Heart left ventricle (tissue), 16 donors: ENCODE measurements around the gene C19orf38. TPM values are rescaled to one million over a fixed set of nuclear protein-coding genes. Genes with fewer than 3 reads are reported as not detected.
A peak's percentile ranks its signal among the peaks of the same experiment; 100 is the strongest.
"Not testable (repeated sequence)": the region's sequence is repeated elsewhere in the genome, so short reads cannot be mapped to it uniquely, and the experiment has no call there.

ENCODE experiments used
- ATAC-seq, 4 donors: fragments of 200-7000 bp; cut with Tn5 transposase; one replicate each; pipeline ENCODE4 v1.9.1; 2020 to 2022; ENCODE audit warnings: moderate library complexity in 4 of 4, mild to moderate bottlenecking in 3 of 4, moderate number of reproducible peaks in 1 of 4
- DNase-seq, 5 donors: peaks; one replicate each; pipeline ENCODE4 v3.0.0-alpha.2; 2020
- H3K27ac ChIP-seq, 12 donors: fragments of 200-600 bp; sonication (generic) in 4 of 12; one replicate each; pipeline versions ENCODE4 v1.5.0 to v1.8.0; 2016 to 2022; ENCODE audit warnings: mild to moderate bottlenecking in 2 of 12
- H3K27me3 ChIP-seq, 9 donors: fragments of 200-600 bp; sonication (generic) in 2 of 9; one replicate each; pipeline versions ENCODE4 v1.5.1 to v1.8.0; 2016 to 2022; ENCODE audit warnings: mild to moderate bottlenecking in 3 of 9
- H3K36me3 ChIP-seq, 9 donors: fragments of 200-600 bp; sonication (generic) in 2 of 9; one replicate each; pipeline versions ENCODE4 v1.5.0 to v1.8.0; 2018 to 2022; ENCODE audit warnings: mild to moderate bottlenecking in 2 of 9
- H3K4me1 ChIP-seq, 12 donors: fragments of 200-600 bp; sonication (generic) in 4 of 12; one replicate each; pipeline versions ENCODE4 v1.5.0 to v1.8.0; 2016 to 2022; ENCODE audit warnings: mild to moderate bottlenecking in 3 of 12
- H3K4me3 ChIP-seq, 12 donors: fragments of 200-600 bp; sonication (generic) in 4 of 12; one replicate each; pipeline versions ENCODE4 v1.5.0 to v1.8.0; 2017 to 2022; ENCODE audit warnings: mild to moderate bottlenecking in 9 of 12, moderate library complexity in 4 of 12
- H3K9me3 ChIP-seq, 12 donors: fragments of 200-600 bp; sonication (generic) in 4 of 12; one replicate each; pipeline versions ENCODE4 v1.5.0 to v1.8.0; 2016 to 2022; ENCODE audit warnings: mild to moderate bottlenecking in 1 of 12
- CTCF ChIP-seq, 12 donors: fragments of 200-600 bp; sonication (generic) in 4 of 12; IDR thresholded peaks; one replicate each; pipeline versions ENCODE4 v1.5.0 to v1.8.0; 2018 to 2022; ENCODE audit warnings: antibody characterized with exemption in 12 of 12, mild to moderate bottlenecking in 5 of 12
- POLR2A ChIP-seq, 2 donors: fragments of 450-650 bp; IDR thresholded peaks; one replicate each; pipeline ENCODE4 v1.6.1; 2017; ENCODE audit warnings: antibody characterized with exemption in 2 of 2, mild to moderate bottlenecking in 2 of 2, moderate library complexity in 2 of 2
- WGBS, 4 donors: extraction: QIAGEN DNeasy Blood & Tissue Kit in 2 of 4; methylation state at CpG; one replicate each; pipeline versions ENCODE4 v1.1.5 to v1.1.7; 2013 to 2018; 5-methylcytosine and 5-hydroxymethylcytosine counted together
- intact Hi-C, 10 donors: fragments of 100-400 bp; cut with DNase I; formaldehyde crosslinking; loops; one replicate each; pipeline versions ENCODE4 v1.11.1 to v1.14.2; 2022
- polyA plus RNA-seq, 2 donors: library from polyadenylated mRNA; stranded (reverse); fragments of 200-250 nt; gene quantifications; one replicate each; pipeline ENCODE4 v1.2.3, GENCODE V29; 2013
- total RNA-seq, 9 donors: library from RNA; depleted of rRNA in 2 of 9; stranded (reverse); fragments of >200 nt in 2 of 9; fragmentation: NEBNext Ultra II Directional in 3 of 9; extraction: Animal tissue kit (Norgen Biotek cat#: 25700) in 3 of 9; gene quantifications; one replicate each; pipeline versions ENCODE4 v1.1.0 to v1.2.4, GENCODE V29; 2016 to 2023
- donor health status: ischemic (EF 13 %, LVEDD 7.1; RV severe dilation, severe dysfunction).
- donor health status: healthy with polysubstance abuse.
- donor health status: DM: no; HTN: yes; CAD: no.
- donor health status: DM: no; HTN: no; CAD: no.
- donor health status: ischemic (EF 25% LVEDD 6.9; RV normal size, moderate dysfunction).
- donor health status: ischemic (EF 25% LVEDD 5.7; RV mildly dilated, moderate dysfunction).
- donor health status: healthy.
- donor health status: DM: yes; HTN: yes; CAD: no.
- donor health status: ischemic (EF 35%, LVEDD 5.7; RV mildly dilated, moderate dysfunction).
- donor health status: nonischemic (EF 11% LVEDD 7.7; RV severe dilation, severe dysfunction).
- donor health status: DM: yes; HTN: yes; CAD: no.
- donor health status: PGD.
- donor health status: ischemic (EF 29% LVEDD 5.4; RV normal size, mild dysfunction).
- donor health status: nonischemic (EF 23%, LVEDD 6.1; RV moderate dilation, normal function).

The C19orf38 gene
- total and polyA plus RNA-seq, 11 donors: 0.21 to 6.0 (median 0.86) TPM

- intact Hi-C loops: loop anchor here in 3 of 10 donors (2.0 to 5.0 kb wide), 2 partner anchors 55 to 56 kb away; partner anchors contain the start of genes TIMM29 (in 3 of the 3) and YIPF2 (in 3 of the 3)
- H3K4me3 ChIP-seq: peak overlapping the region; percentile 53 to 96 (median 76)
- no peaks in the 10 kb centered on the region for H3K36me3 ChIP-seq
- DNase-seq: no peak
- H3K27ac ChIP-seq: peak overlapping the region in 10 of 12 donors; percentile 64 to 87 (median 80)
- no peak for TF ChIP-seq CTCF (IDR thresholded peaks at IDR 0.05)
- no peak for TF ChIP-seq POLR2A (IDR thresholded peaks at IDR 0.05)
- 15 to 18% (median 17%) methylated on average over 16 of the region's 16 CpGs for WGBS, 4 donors
- H3K27me3 ChIP-seq: no peaks in the 10 kb centered on the region
- H3K4me1 ChIP-seq: peaks cover 0 to 65% (median 31%) of the 10 kb centered on the region in 12 donors
- no peaks in the 10 kb centered on the region for H3K9me3 ChIP-seq
- no peak for ATAC-seq
Observed at GRCh38 chr19:10872546-10873107, 24.4 kb downstream of the C19orf38 start.

DNA sequence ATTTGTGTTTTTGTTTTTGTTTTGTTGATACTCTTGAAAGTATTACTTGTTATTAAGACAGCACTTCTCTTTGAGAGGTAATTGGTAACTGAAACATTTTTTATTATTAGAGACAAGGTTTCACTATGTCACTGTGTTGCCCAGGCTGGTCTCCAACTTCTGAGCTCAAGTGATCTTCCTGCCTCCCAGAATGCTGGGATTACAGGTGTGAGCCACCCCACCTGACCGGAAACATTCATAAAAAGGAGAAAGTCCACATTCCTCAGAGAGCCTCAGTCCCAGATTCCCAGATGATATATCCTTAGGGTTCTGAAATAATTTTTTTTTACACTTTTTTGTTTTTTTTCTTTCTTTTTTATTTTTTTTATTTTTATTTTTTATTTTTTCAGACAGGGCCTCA, 25.8 kb downstream of the C19orf38 start:
- Histone ChIP-seq H3K9me3 (no peaks in the 10 kb centered on the region), H3K27me3 (no peaks in the 10 kb centered on the region), H3K36me3 (no peaks in the 10 kb centered on the region), H3K4me1 (peaks cover 0 to 68% (median 31%) of the 10 kb centered on the region in 12 donors), H3K27ac (no peak overlapping the region), H3K4me3 (no peak overlapping the region)
- WGBS, 4 donors: 93 to 95% (median 95%) methylated on average over 1 of the region's 1 CpG
- intact Hi-C loops: loop anchor here in 1 of 10 donors (5.0 kb wide), 1 partner anchor 53 kb away; the partner anchor contains the start of genes TIMM29 and YIPF2
- no peak for ATAC-seq
- no peak for DNase-seq
- TF ChIP-seq CTCF (IDR thresholded peaks at IDR 0.05) (no peak), POLR2A (IDR thresholded peaks at IDR 0.05) (no peak)

GRCh38 chr19:10876459-10877240, 28.4 kb downstream of the C19orf38 start:
- H3K27me3 ChIP-seq: no peaks in the 10 kb centered on the region
- H3K4me1 ChIP-seq: peaks cover 0 to 69% (median 40%) of the 10 kb centered on the region in 12 donors
- intact Hi-C loops: loop anchor here in 3 of 10 donors (5.0 kb wide), 1 partner anchor 51 kb away; the partner anchor contains the start of genes TIMM29 (in 3 of the 3) and YIPF2 (in 3 of the 3)
- WGBS, 4 donors: 60 to 87% (median 64%) methylated on average over 6 to 10 of the region's 10 CpGs
- peak in 3 of 5 donors; percentile 61 to 85 (median 69) for DNase-seq
- ATAC-seq: peak; percentile 66 to 84 (median 76)
- H3K9me3 ChIP-seq: no peaks in the 10 kb centered on the region
- H3K36me3 ChIP-seq: no peaks in the 10 kb centered on the region
- peak overlapping the region in 11 of 12 donors; percentile 3 to 89 (median 67) for H3K27ac ChIP-seq
- H3K4me3 ChIP-seq: no peak overlapping the region
- no peak for TF ChIP-seq POLR2A (IDR thresholded peaks at IDR 0.05)
- no peak for TF ChIP-seq CTCF (IDR thresholded peaks at IDR 0.05)

DNA sequence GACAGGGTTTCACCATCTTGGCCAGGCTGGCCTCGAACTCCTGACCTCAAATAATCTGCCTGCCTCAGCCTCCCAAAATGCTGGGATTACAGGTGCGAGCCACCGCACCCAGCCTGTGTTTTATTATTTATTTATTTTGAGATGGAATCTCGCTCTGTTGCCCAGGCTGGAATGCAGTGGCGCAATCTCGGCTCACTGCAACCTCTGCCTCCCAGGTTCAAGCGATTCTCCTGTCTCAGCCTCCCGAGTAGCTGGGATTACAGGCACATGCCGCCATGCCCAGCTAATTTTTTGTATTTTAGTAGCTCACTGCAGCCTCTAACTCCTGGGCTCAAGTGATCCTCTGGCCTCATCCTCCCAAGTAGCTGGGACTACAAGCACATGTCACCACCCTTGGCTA, 29.4 kb downstream of the C19orf38 start:
- 89 to 98% (median 93%) methylated on average over 9 of the region's 9 CpGs for WGBS, 4 donors
- DNase-seq, H3K4me3 ChIP-seq, H3K36me3 ChIP-seq, H3K9me3 ChIP-seq, ATAC-seq, H3K27me3 ChIP-seq: not testable (repeated sequence)
- intact Hi-C loops: loop anchor here in 3 of 10 donors (5.0 kb wide), 1 partner anchor 50 kb away; the partner anchor contains the start of genes TIMM29 (in 3 of the 3) and YIPF2 (in 3 of the 3)
- Histone ChIP-seq H3K4me1 (peaks cover 3 to 71% (median 43%) of the 10 kb centered on the region in 12 donors), H3K27ac (peak overlapping the region in 7 of 12 donors; percentile 21 to 89 (median 70))
